NCI-H446 (cell line): ENCODE results near the gene ZNHIT3.

ENCODE experiments used
- DNase-seq, 2 experiments: peaks; one replicate each; lab custom pipeline; 2025; lab: John Stamatoyannopoulos, UW

The ZNHIT3 gene

GRCh38 chr17:36512641-36513040 lies 26.2 kb downstream of the ZNHIT3 start:
- DNase-seq = no peak

GRCh38 chr17:36514856-36515255 lies 28.4 kb downstream of the ZNHIT3 start:
- DNase-seq = no peak

- DNase-seq = no peak
Observed at GRCh38 chr17:36515837-36516236, 29.4 kb downstream of the ZNHIT3 start.

GRCh38 chr17:36523113-36523512 lies 36.6 kb downstream of the ZNHIT3 start:
- no peak for DNase-seq

- DNase-seq = no peak
Observed at GRCh38 chr17:36524428-36524876, 38.0 kb downstream of the ZNHIT3 start.

GRCh38 chr17:36525113-36525512 lies 38.6 kb downstream of the ZNHIT3 start:
- DNase-seq = no peak

GRCh38 chr17:36525888-36526287 lies 39.4 kb downstream of the ZNHIT3 start:
- DNase-seq = no peak

- no peak for DNase-seq
Observed at GRCh38 chr17:36527621-36528250, 41.3 kb downstream of the ZNHIT3 start.

GRCh38 chr17:36529121-36529520 lies 42.6 kb downstream of the ZNHIT3 start:
- DNase-seq = no peak

GRCh38 chr17:36532435-36532975 lies 46.0 kb downstream of the ZNHIT3 start:
- no peak for DNase-seq

GRCh38 chr17:36533935-36534839 lies 47.7 kb downstream of the ZNHIT3 start:
- DNase-seq = peak; percentile 51 to 82

GRCh38 chr17:36534840-36535668 lies 48.6 kb downstream of the ZNHIT3 start, which contains the start of the genes MYO19 and PIGW:
TSS of gene MYO19 (minus strand) at chr17:36534868. CDS start at chr17:36532538, 2,330 bp downstream.
TSS of gene PIGW (plus strand) at chr17:36534987. CDS start at chr17:36537102, 2,115 bp downstream.
- DNase-seq = peak; percentile 80 to 93

- no peak for DNase-seq
Observed at GRCh38 chr17:36535669-36536081, 49.2 kb downstream of the ZNHIT3 start.

GRCh38 chr17:36540696-36541095 lies 54.2 kb downstream of the ZNHIT3 start:
- no peak for DNase-seq

- no peak for DNase-seq
Observed at GRCh38 chr17:36542755-36543154, 56.3 kb downstream of the ZNHIT3 start.

- peak in 1 of 2 experiments; percentile 25 for DNase-seq
Observed at GRCh38 chr17:36544044-36544306, 57.5 kb downstream of the ZNHIT3 start.

GRCh38 chr17:36544307-36545076 lies 58.0 kb downstream of the ZNHIT3 start, which contains the start of gene GGNBP2:
TSS of gene GGNBP2 (plus strand) at chr17:36544919. CDS start at chr17:36545725, 806 bp downstream.
- DNase-seq = peak; percentile 81 to 93

- DNase-seq = no peak
Observed at GRCh38 chr17:36545077-36545464, 58.6 kb downstream of the ZNHIT3 start.
